Mesendoderm (in vitro differentiated cells): ENCODE measurements around the gene PLA2G6.

Source experiments
- DNase-seq: peaks from one replicate; pipeline ENCODE4 v3.0.0; 2013
- H2AK5ac ChIP-seq: 2 replicates; pipeline ENCODE4 v1.6.1; 2013; ENCODE audit warnings: low read length, inconsistent platforms
- H2BK120ac ChIP-seq: 2 replicates; pipeline ENCODE4 v1.6.1; 2013; ENCODE audit warnings: low read depth, mild to moderate bottlenecking, low read length, moderate library complexity, mixed read lengths
- H2BK15ac ChIP-seq: replicated peaks from 2 replicates; pipeline ENCODE4 v1.6.1; 2013; ENCODE audit warnings: low read depth, mild to moderate bottlenecking, moderate library complexity
- H2BK5ac ChIP-seq: 2 replicates; pipeline ENCODE4 v1.6.1; 2013; ENCODE audit warnings: low read length, inconsistent platforms
- H3K18ac ChIP-seq: 2 replicates; pipeline ENCODE4 v1.6.1; 2013; ENCODE audit warnings: mild to moderate bottlenecking, low read length, mixed read lengths
- H3K23ac ChIP-seq: one replicate; pipeline ENCODE4 v1.6.1; 2013; ENCODE audit warnings: low read length
- H3K27ac ChIP-seq: 2 replicates; pipeline ENCODE4 v1.5.1; 2013; ENCODE audit warnings: low read depth, mild to moderate bottlenecking, inconsistent platforms, low read length, moderate library complexity
- H3K27me3 ChIP-seq: 2 replicates; pipeline ENCODE4 v1.6.1; 2013; ENCODE audit warnings: low read length, control low read depth, mild to moderate bottlenecking, inconsistent platforms; ENCODE audit not compliant: insufficient read depth, poor library complexity
- H3K36me3 ChIP-seq: 2 replicates; pipeline ENCODE4 v1.6.1; 2013; ENCODE audit warnings: low read length, inconsistent platforms; ENCODE audit not compliant: control insufficient read depth, insufficient read depth
- H3K4ac ChIP-seq: one replicate; pipeline ENCODE4 v1.6.1; 2013; ENCODE audit warnings: low read depth, mild to moderate bottlenecking, low read length, moderate library complexity
- H3K4me1 ChIP-seq: 2 replicates; pipeline ENCODE4 v1.6.1; 2013; ENCODE audit warnings: low read depth, low read length, inconsistent platforms; ENCODE audit not compliant: control insufficient read depth
- H3K4me2 ChIP-seq: 2 replicates; pipeline ENCODE4 v1.6.1; 2013; ENCODE audit warnings: low read length
- H3K4me3 ChIP-seq: 2 replicates; pipeline ENCODE4 v1.5.1; 2013; ENCODE audit warnings: mild to moderate bottlenecking, low read length
- H3K56ac ChIP-seq: one replicate; pipeline ENCODE4 v1.6.1; 2013; ENCODE audit warnings: low read length
- H3K79me1 ChIP-seq: 2 replicates; pipeline ENCODE4 v1.6.1; 2013; ENCODE audit warnings: low read length, inconsistent platforms
- H3K79me2 ChIP-seq: 2 replicates; pipeline ENCODE4 v1.6.1; 2013; ENCODE audit warnings: mild to moderate bottlenecking, low read length; ENCODE audit not compliant: control insufficient read depth, insufficient read depth
- H3K9ac ChIP-seq: 2 replicates; pipeline ENCODE4 v1.6.1; 2013; ENCODE audit warnings: low read length, inconsistent platforms
- H4K5ac ChIP-seq: one replicate; pipeline ENCODE4 v1.6.1; 2013; ENCODE audit warnings: low read length
- H4K8ac ChIP-seq: one replicate; pipeline ENCODE4 v1.6.1; 2013; ENCODE audit warnings: low read depth, mild to moderate bottlenecking, control low read depth, low read length, moderate library complexity
- WGBS: extraction: QIAGEN DNeasy Blood & Tissue Kit; methylation state at CpG from one replicate; pipeline ENCODE4 v1.1.7; 2013; ENCODE audit warnings: low lambda C conversion rate, missing lambda C conversion rate; ENCODE audit not compliant: insufficient coverage; ENCODE audit errors: extremely low coverage; 5-methylcytosine and 5-hydroxymethylcytosine counted together

Gene PLA2G6

GRCh38 chr22:38226853-38227649 is 45.4 kb upstream of the PLA2G6 start:
- H3K36me3 ChIP-seq: peaks cover 4% of the 10 kb centered on the region
- no peak overlapping the region for H3K18ac ChIP-seq
- H3K27ac ChIP-seq: no peak overlapping the region
- no peak overlapping the region for H2AK5ac ChIP-seq
- H2BK120ac ChIP-seq: no peak overlapping the region
- H3K4me1 ChIP-seq: no peaks in the 10 kb centered on the region
- no peak overlapping the region for H3K9ac ChIP-seq
- no peak overlapping the region for H3K23ac ChIP-seq
- no CpG with 5 or more reads among the region's 25 CpGs for WGBS
- H4K8ac ChIP-seq: no peak overlapping the region
- H3K56ac ChIP-seq: no peak overlapping the region
- H3K4ac ChIP-seq: no peak overlapping the region
- no peak overlapping the region for H3K4me3 ChIP-seq
- H3K4me2 ChIP-seq: no peak overlapping the region
- H3K79me2 ChIP-seq: no peaks in the 10 kb centered on the region
- no peaks in the 10 kb centered on the region for H3K27me3 ChIP-seq
- no peak overlapping the region for H4K5ac ChIP-seq
- no peak overlapping the region for H2BK5ac ChIP-seq
- no peak for DNase-seq
- H2BK15ac ChIP-seq: no peak overlapping the region
- no peaks in the 10 kb centered on the region for H3K79me1 ChIP-seq

DNA sequence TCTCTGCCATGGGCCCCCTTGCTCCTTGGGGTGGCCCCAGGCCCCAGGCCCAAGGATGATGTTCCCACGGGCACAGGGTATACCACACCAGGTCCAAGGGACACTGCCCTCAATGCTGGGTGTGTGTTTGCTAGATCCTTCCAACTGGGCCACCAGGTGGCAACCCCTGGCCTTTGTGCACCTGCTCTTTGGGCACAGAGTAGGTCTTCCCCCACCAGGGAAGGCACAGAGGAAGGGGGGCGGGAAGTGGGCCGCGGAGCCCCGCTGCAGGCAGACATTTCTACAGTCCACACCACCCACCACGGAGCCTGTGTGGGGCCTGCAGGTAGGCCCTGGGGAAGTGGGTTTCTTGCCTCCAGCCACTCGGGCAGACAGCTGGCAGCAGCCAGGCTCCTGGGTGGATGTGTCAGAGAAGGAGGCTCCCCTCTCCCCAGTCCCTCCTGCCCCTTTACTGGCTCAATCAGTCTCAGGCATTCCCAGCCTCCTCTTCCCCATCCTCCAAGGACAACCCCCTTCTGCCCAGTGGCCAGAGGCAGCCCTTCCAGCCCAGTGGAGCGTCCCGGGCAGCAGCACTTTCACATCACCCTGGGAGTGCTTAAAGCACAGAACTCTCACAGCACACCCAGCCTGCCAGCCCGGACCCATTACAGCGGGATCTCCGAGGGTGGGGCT is 41.8 kb upstream of the PLA2G6 start:
- no peak overlapping the region for H3K4me2 ChIP-seq
- no peak overlapping the region for H3K27ac ChIP-seq
- no peaks in the 10 kb centered on the region for H3K27me3 ChIP-seq
- WGBS: no CpG with 5 or more reads among the region's 12 CpGs
- H4K5ac ChIP-seq: no peak overlapping the region
- H3K56ac ChIP-seq: no peak overlapping the region
- DNase-seq: no peak
- no peak overlapping the region for H3K4ac ChIP-seq
- H2BK120ac ChIP-seq: no peak overlapping the region
- no peak overlapping the region for H3K9ac ChIP-seq
- no peak overlapping the region for H2BK5ac ChIP-seq
- no peak overlapping the region for H3K4me3 ChIP-seq
- no peaks in the 10 kb centered on the region for H3K36me3 ChIP-seq
- no peak overlapping the region for H4K8ac ChIP-seq
- H3K18ac ChIP-seq: no peak overlapping the region
- no peak overlapping the region for H2BK15ac ChIP-seq
- no peak overlapping the region for H3K23ac ChIP-seq
- H3K4me1 ChIP-seq: peaks cover 3% of the 10 kb centered on the region
- no peak overlapping the region for H2AK5ac ChIP-seq
- H3K79me1 ChIP-seq: no peaks in the 10 kb centered on the region
- H3K79me2 ChIP-seq: no peaks in the 10 kb centered on the region

GRCh38 chr22:38222797-38223119 is 41.1 kb upstream of the PLA2G6 start:
- Histone ChIP-seq H3K27me3 (no peaks in the 10 kb centered on the region), H4K5ac (no peak overlapping the region), H2BK120ac (no peak overlapping the region), H3K27ac (no peak overlapping the region), H3K9ac (no peak overlapping the region), H3K4me3 (no peak overlapping the region), H3K4me1 (peaks cover 3% of the 10 kb centered on the region), H3K79me1 (no peaks in the 10 kb centered on the region), H3K23ac (no peak overlapping the region), H3K36me3 (no peaks in the 10 kb centered on the region), H3K56ac (no peak overlapping the region), H2AK5ac (no peak overlapping the region), H2BK15ac (no peak overlapping the region), H3K4me2 (no peak overlapping the region), H3K18ac (no peak overlapping the region), H3K79me2 (no peaks in the 10 kb centered on the region), H2BK5ac (no peak overlapping the region), H4K8ac (no peak overlapping the region), H3K4ac (no peak overlapping the region)
- DNase-seq: no peak
- WGBS: no CpG with 5 or more reads among the region's 8 CpGs

GRCh38 chr22:38221908-38222796 is 40.5 kb upstream of the PLA2G6 start:
- H2BK5ac ChIP-seq: no peak overlapping the region

GRCh38 chr22:38221407-38221806 is 39.8 kb upstream of the PLA2G6 start:
- Histone ChIP-seq H3K23ac (no peak overlapping the region), H2AK5ac (no peak overlapping the region), H3K56ac (no peak overlapping the region), H2BK120ac (no peak overlapping the region), H4K5ac (no peak overlapping the region), H3K4ac (no peak overlapping the region), H3K9ac (no peak overlapping the region), H2BK15ac (no peak overlapping the region), H3K18ac (no peak overlapping the region), H3K4me1 (peaks cover 3% of the 10 kb centered on the region), H4K8ac (no peak overlapping the region), H3K36me3 (no peaks in the 10 kb centered on the region), H3K79me1 (no peaks in the 10 kb centered on the region), H3K27ac (no peak overlapping the region), H3K79me2 (no peaks in the 10 kb centered on the region), H3K4me3 (no peak overlapping the region), H3K27me3 (no peaks in the 10 kb centered on the region), H3K4me2 (no peak overlapping the region), H2BK5ac (no peak overlapping the region)
- WGBS: no CpG with 5 or more reads among the region's 22 CpGs
- DNase-seq: no peak

More at GRCh38 chr22:38221908-38222796, 40.5 kb upstream of the PLA2G6 start:
- no peak overlapping the region for H3K4ac ChIP-seq
- no peak overlapping the region for H3K4me2 ChIP-seq
- no peaks in the 10 kb centered on the region for H3K36me3 ChIP-seq
- H3K27me3 ChIP-seq: no peaks in the 10 kb centered on the region
- H3K79me2 ChIP-seq: no peaks in the 10 kb centered on the region
- no peak overlapping the region for H4K5ac ChIP-seq
- H3K56ac ChIP-seq: no peak overlapping the region
- no peaks in the 10 kb centered on the region for H3K79me1 ChIP-seq
- H2AK5ac ChIP-seq: no peak overlapping the region
- no peak overlapping the region for H3K18ac ChIP-seq
- peaks cover 3% of the 10 kb centered on the region for H3K4me1 ChIP-seq
- no peak for DNase-seq
- WGBS: no CpG with 5 or more reads among the region's 25 CpGs
- H3K23ac ChIP-seq: no peak overlapping the region
- no peak overlapping the region for H3K4me3 ChIP-seq
- H3K27ac ChIP-seq: no peak overlapping the region
- no peak overlapping the region for H4K8ac ChIP-seq
- no peak overlapping the region for H3K9ac ChIP-seq
- no peak overlapping the region for H2BK15ac ChIP-seq
- H2BK120ac ChIP-seq: no peak overlapping the region
